ENCODE results near the gene FNIP2. TPM values are rescaled to one million over a fixed set of nuclear protein-coding genes. Genes with fewer than 3 reads are reported as not detected.
"Not testable (repeated sequence)": the region's sequence is repeated elsewhere in the genome, so short reads cannot be mapped to it uniquely, and the experiment has no call there.

Gene FNIP2
- total RNA-seq = 45.6 TPM

GRCh38 chr4:158768555-158769174 lies at the start of gene FNIP2:
Gene FNIP2, plus strand, starts transcription at chr4:158769026. Its CDS starts 187 bp downstream, at chr4:158769213.
- peak; percentile 82 for DNase-seq (ENCODE audit: low spot score)

- DNase-seq (ENCODE audit: low spot score) = no peak
Measured at GRCh38 chr4:158721680-158722079, 47.1 kb upstream of the FNIP2 start.

GRCh38 chr4:158722291-158722916 lies 46.4 kb upstream of the FNIP2 start:
- DNase-seq (ENCODE audit: low spot score) = no peak

GRCh38 chr4:158722917-158723793 lies 45.7 kb upstream of the FNIP2 start, which contains the start of gene PPID:
Gene PPID, minus strand, starts transcription at chr4:158723396. Its CDS starts 108 bp downstream, at chr4:158723288.
- peak; percentile 85 for DNase-seq (ENCODE audit: low spot score)

- no peak for DNase-seq (ENCODE audit: low spot score)
Measured at GRCh38 chr4:158724637-158725036, 44.2 kb upstream of the FNIP2 start.

- no peak for DNase-seq (ENCODE audit: low spot score)
Measured at GRCh38 chr4:158726633-158727032, 42.2 kb upstream of the FNIP2 start.

GRCh38 chr4:158728236-158728635 lies 40.6 kb upstream of the FNIP2 start:
- no peak for DNase-seq (ENCODE audit: low spot score)

GRCh38 chr4:158729716-158730559 lies 38.9 kb upstream of the FNIP2 start:
- DNase-seq (ENCODE audit: low spot score) = peak; percentile 76

GRCh38 chr4:158738866-158739265 lies 30.0 kb upstream of the FNIP2 start:
- no peak for DNase-seq (ENCODE audit: low spot score)

- DNase-seq (ENCODE audit: low spot score) = no peak
Measured at GRCh38 chr4:158739600-158739999, 29.2 kb upstream of the FNIP2 start.

GRCh38 chr4:158741326-158742021 lies 27.4 kb upstream of the FNIP2 start:
- no peak for DNase-seq (ENCODE audit: low spot score)

GRCh38 chr4:158746537-158746936 lies 22.3 kb upstream of the FNIP2 start:
- not testable (repeated sequence) for DNase-seq (ENCODE audit: low spot score)

GRCh38 chr4:158750379-158750778 lies 18.4 kb upstream of the FNIP2 start:
- no peak for DNase-seq (ENCODE audit: low spot score)

- no peak for DNase-seq (ENCODE audit: low spot score)
Measured at GRCh38 chr4:158754385-158755180, 14.2 kb upstream of the FNIP2 start.

- not testable (repeated sequence) for DNase-seq (ENCODE audit: low spot score)
Measured at GRCh38 chr4:158755819-158756218, 13.0 kb upstream of the FNIP2 start.

- DNase-seq (ENCODE audit: low spot score) = no peak
Measured at GRCh38 chr4:158756588-158756987, 12.2 kb upstream of the FNIP2 start.

GRCh38 chr4:158758142-158758541 lies 10.7 kb upstream of the FNIP2 start:
- no peak for DNase-seq (ENCODE audit: low spot score)

GRCh38 chr4:158758703-158759102 lies 10.1 kb upstream of the FNIP2 start:
- DNase-seq (ENCODE audit: low spot score) = no peak

- not testable (repeated sequence) for DNase-seq (ENCODE audit: low spot score)
Measured at GRCh38 chr4:158759539-158759938, 9.3 kb upstream of the FNIP2 start.

- DNase-seq (ENCODE audit: low spot score) = no peak
Measured at GRCh38 chr4:158760866-158761265, 8.0 kb upstream of the FNIP2 start.
